Activated CD8-positive, alpha-beta T cell treated with anti-CD3 and anti-CD28 coated beads, Interleukin-2, amount 10 ng/mL, durations not matched to agents 7 days and 5 days (primary cell): Measurements from ENCODE around the gene MFRP. TPM values are rescaled to one million over a fixed set of nuclear protein-coding genes. Genes with fewer than 3 reads are reported as not detected.

Experiments used
- ATAC-seq: fragments of 150-1000 bp; cut with Tn5 transposase; one replicate; pipeline ENCODE4 v1.10.0; 2021; ENCODE audit warnings: moderate library complexity
- CTCF ChIA-PET: fragments of 350-600 bp; sonication (Branson Sonifier 250); formaldehyde crosslinking; loops from one replicate; lab custom pipeline; 2021; ENCODE audit warnings: antibody characterized with exemption; lab: Charles Lee
- POLR2A ChIA-PET: fragments of 350-600 bp; sonication (Branson Sonifier 250); formaldehyde crosslinking; loops from one replicate; lab custom pipeline; 2021; ENCODE audit warnings: antibody characterized with exemption; lab: Charles Lee
- DNase-seq: peaks from one replicate; pipeline ENCODE4 v3.0.0-alpha.2; 2020
- H3K27ac Mint-ChIP-seq: one replicate; pipeline ENCODE4 v1.8.0; 2021; ENCODE audit warnings: mild to moderate bottlenecking, mixed read lengths
- H3K27me3 Mint-ChIP-seq: one replicate; pipeline ENCODE4 v1.8.0; 2021; ENCODE audit warnings: low read depth, mixed read lengths
- H3K36me3 Mint-ChIP-seq: one replicate; pipeline ENCODE4 v1.8.0; 2021; ENCODE audit warnings: low read depth, mixed read lengths
- H3K4me1 Mint-ChIP-seq: one replicate; pipeline ENCODE4 v1.8.0; 2021; ENCODE audit warnings: low read depth, mixed read lengths
- H3K4me3 Mint-ChIP-seq: one replicate; pipeline ENCODE4 v1.8.0; 2021; ENCODE audit warnings: mild to moderate bottlenecking, mixed read lengths
- H3K9me3 Mint-ChIP-seq: one replicate; pipeline ENCODE4 v1.8.0; 2022; ENCODE audit warnings: mixed read lengths; ENCODE audit not compliant: insufficient read depth
- microRNA-seq: library from miRNA; unstranded; fragments of <30 nt; microRNA quantifications from one replicate; pipeline ENCODE4 v1.2.0, GENCODE V29; 2022
- total RNA-seq, 2 experiments: library from RNA; stranded (reverse); gene quantifications; one replicate each; pipeline ENCODE4 v1.2.3, GENCODE V29; 2021

Gene MFRP
- total RNA-seq, 2 experiments from 2014 or later, result not detected

DNA sequence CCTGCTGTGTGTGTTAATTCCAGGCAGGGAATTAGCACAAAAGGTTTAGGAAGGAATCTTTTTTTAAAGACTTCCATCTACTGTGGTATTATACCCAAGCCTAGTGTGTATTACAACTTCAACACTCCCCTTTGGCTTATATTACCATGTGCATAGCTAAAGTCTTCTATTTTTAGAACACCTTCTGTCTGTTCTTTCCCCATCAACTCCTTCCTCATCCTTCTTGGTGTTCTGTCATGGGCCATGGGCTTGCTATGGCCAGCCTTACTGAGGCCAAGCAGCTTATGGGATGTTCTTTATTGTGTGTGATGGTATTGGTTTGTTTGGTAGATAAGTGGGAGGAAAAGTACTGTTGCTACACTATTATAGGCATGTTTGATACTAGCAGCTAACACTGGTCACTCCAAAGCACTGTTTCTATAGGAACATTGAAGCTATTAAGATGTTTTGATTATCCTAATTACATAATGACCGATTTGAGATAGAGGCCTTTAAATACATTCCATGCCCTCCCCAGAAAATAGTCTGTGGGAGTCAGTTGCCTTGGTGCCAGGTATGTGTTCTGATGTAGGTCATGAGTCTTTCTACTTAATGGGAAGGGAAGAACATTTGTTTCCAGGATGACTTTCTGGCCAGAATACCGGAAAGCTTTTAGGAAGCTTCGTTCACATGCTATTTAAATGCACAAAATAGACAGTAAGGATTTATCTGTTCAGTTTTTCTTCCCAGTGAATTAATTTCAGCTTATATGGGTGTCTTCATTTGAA lies 46.1 kb downstream of the MFRP start:
- no peak overlapping the region for H3K4me3 Mint-ChIP-seq
- no peaks in the 10 kb centered on the region for H3K27me3 Mint-ChIP-seq
- H3K36me3 Mint-ChIP-seq, result peaks cover 66% of the 10 kb centered on the region
- no peak overlapping the region for H3K27ac Mint-ChIP-seq
- DNase-seq (no peak), ATAC-seq (no peak)
- ChIA-PET CTCF (interaction anchor here (0.8 to 4.2 kb wide), 7 partner anchors 16 to 38 kb away, joined by 3 to 25 read pairs (median 5); no protein-coding TSS in a partner anchor), POLR2A (interaction anchor here (1.6 kb wide), 1 partner anchor 21 kb away, joined by 7 read pairs; no protein-coding TSS in a partner anchor)
- H3K4me1 Mint-ChIP-seq, result peaks cover 7% of the 10 kb centered on the region
- H3K9me3 Mint-ChIP-seq, result no peaks in the 10 kb centered on the region

DNA sequence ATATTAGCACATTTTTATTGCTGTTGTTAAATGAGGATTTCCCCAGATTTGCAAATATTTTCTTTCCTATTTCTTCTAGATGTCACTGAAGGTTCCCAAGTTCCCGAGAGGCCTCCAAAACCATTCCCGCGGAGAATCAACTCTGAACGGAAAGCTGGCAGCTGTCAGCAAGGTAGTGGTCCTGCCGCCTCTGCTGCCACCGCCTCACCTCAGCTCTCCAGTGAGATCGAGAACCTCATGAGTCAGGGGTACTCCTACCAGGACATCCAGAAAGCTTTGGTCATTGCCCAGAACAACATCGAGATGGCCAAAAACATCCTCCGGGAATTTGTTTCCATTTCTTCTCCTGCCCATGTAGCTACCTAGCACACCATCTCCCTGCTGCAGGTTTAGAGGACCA lies 47.1 kb downstream of the MFRP start:
- Mint-ChIP-seq H3K4me3 (no peak overlapping the region), H3K36me3 (peaks cover 62% of the 10 kb centered on the region), H3K9me3 (no peaks in the 10 kb centered on the region), H3K4me1 (no peaks in the 10 kb centered on the region), H3K27ac (no peak overlapping the region), H3K27me3 (no peaks in the 10 kb centered on the region)
- ChIA-PET CTCF (interaction anchor here (0.7 to 4.2 kb wide), 5 partner anchors 16 to 39 kb away, joined by 3 to 25 read pairs (median 4); no protein-coding TSS in a partner anchor), POLR2A (interaction anchor here (1.6 kb wide), 1 partner anchor 22 kb away, joined by 7 read pairs; no protein-coding TSS in a partner anchor)
- ATAC-seq (no peak), DNase-seq (no peak)

DNA sequence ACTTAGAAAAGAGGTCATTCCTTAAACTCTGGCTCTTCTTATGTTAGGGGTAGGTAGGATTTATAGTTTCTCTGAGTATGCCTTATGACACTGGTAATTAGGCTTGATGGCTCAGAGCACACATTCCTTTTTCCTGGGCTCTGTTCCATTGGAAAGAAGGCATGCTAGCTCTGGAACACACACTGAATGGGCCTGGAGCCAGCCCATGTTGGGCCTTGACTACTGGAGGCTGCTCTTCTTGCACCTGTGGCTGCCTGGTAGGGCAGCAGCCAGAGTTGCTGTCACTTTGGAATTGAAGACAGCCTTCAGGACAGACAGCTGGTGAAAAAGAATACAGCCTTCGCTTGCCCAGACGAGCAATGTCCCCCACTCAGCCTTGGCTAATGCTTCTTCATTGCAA lies 47.8 kb downstream of the MFRP start:
- no peaks in the 10 kb centered on the region for H3K9me3 Mint-ChIP-seq
- POLR2A ChIA-PET, result no interaction called here
- H3K4me1 Mint-ChIP-seq, result no peaks in the 10 kb centered on the region
- CTCF ChIA-PET, result interaction anchor here (1.3 kb wide), 1 partner anchor 16 kb away, joined by 3 read pairs; no protein-coding TSS in a partner anchor
- ATAC-seq (no peak), DNase-seq (no peak)
- no peaks in the 10 kb centered on the region for H3K27me3 Mint-ChIP-seq
- no peak overlapping the region for H3K27ac Mint-ChIP-seq
- H3K4me3 Mint-ChIP-seq, result no peak overlapping the region
- peaks cover 62% of the 10 kb centered on the region for H3K36me3 Mint-ChIP-seq

DNA sequence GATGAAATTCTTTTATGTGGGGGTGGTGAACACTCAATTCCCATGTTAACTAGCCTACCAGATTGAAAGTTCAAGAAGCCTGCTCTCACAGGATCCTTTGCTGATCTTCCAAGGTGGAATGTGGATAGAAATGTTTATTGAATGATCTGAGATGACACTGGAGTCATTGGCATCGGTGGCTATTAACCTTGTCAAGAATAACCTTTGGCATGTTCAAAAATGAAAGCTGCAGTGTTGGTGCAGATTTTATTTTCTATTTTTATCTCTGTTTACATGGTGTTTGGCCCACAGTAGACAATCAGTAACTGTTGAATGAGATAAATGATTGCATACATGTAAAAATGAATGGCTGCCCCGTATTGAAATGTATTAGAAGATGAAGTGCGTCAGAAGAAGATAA lies 48.6 kb downstream of the MFRP start:
- Mint-ChIP-seq H3K27me3 (no peaks in the 10 kb centered on the region), H3K4me3 (no peak overlapping the region), H3K36me3 (peaks cover 57% of the 10 kb centered on the region), H3K4me1 (no peaks in the 10 kb centered on the region), H3K9me3 (no peaks in the 10 kb centered on the region), H3K27ac (no peak overlapping the region)
- ATAC-seq (no peak), DNase-seq (no peak)
- ChIA-PET CTCF (interaction anchor here (0.7 to 1.4 kb wide), 6 partner anchors 10 to 102 kb away, joined by 3 to 5 read pairs (median 3); no protein-coding TSS in a partner anchor), POLR2A (no interaction called here)

DNA sequence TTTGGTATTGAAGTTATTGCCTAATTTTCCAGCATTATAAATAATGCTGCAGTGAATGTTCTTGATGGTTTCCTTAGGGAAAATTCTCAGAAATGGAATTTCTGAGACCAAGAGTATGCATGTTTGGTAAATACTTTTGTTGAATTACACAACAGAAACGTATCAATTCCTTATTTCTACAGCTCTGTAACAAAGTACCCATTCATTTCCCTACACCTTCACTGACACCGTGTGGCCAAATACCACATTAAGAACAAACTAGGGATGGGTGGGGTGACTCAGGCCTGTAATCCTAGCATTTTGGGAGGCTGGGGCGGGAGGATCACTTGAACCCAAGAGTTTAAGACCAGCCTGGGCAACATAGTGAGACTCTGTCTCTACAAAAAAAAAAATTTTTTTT lies 51.3 kb downstream of the MFRP start:
- no peak for DNase-seq
- Mint-ChIP-seq H3K4me1 (no peaks in the 10 kb centered on the region), H3K4me3 (no peak overlapping the region), H3K9me3 (no peaks in the 10 kb centered on the region), H3K36me3 (peaks cover 47% of the 10 kb centered on the region), H3K27ac (no peak overlapping the region), H3K27me3 (no peaks in the 10 kb centered on the region)
- CTCF ChIA-PET, result interaction anchor here (1.0 kb wide), 1 partner anchor 200 kb away, joined by 3 read pairs; a partner anchor contains a TSS
- ATAC-seq, result no peak
- POLR2A ChIA-PET, result no interaction called here

DNA sequence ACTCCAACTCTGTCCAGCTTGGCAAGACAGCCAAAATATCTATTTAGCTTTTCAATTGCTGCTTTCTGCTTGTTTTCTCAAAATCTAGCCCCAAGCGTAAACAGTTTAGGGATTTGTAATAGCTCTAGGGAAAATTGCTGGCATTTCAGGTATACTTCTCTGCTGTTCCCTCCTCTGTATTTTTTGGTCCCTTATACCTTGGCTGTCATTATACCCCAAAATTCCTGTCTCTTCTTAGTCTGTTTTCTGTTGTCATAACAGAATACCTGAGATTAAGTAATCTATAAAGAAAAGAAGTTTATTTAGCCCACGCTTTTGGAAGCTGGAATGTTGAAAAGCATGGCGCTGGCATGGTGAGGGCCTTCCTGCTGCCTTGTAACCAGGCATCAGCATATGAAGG lies 53.0 kb downstream of the MFRP start:
- no peaks in the 10 kb centered on the region for H3K4me1 Mint-ChIP-seq
- no peaks in the 10 kb centered on the region for H3K27me3 Mint-ChIP-seq
- ChIA-PET CTCF (interaction anchor here (1.0 kb wide), 1 partner anchor 27 kb away, joined by 3 read pairs; no protein-coding TSS in a partner anchor), POLR2A (no interaction called here)
- peaks cover 40% of the 10 kb centered on the region for H3K36me3 Mint-ChIP-seq
- no peak overlapping the region for H3K4me3 Mint-ChIP-seq
- DNase-seq (no peak), ATAC-seq (no peak)
- H3K27ac Mint-ChIP-seq, result no peak overlapping the region
- no peaks in the 10 kb centered on the region for H3K9me3 Mint-ChIP-seq

DNA sequence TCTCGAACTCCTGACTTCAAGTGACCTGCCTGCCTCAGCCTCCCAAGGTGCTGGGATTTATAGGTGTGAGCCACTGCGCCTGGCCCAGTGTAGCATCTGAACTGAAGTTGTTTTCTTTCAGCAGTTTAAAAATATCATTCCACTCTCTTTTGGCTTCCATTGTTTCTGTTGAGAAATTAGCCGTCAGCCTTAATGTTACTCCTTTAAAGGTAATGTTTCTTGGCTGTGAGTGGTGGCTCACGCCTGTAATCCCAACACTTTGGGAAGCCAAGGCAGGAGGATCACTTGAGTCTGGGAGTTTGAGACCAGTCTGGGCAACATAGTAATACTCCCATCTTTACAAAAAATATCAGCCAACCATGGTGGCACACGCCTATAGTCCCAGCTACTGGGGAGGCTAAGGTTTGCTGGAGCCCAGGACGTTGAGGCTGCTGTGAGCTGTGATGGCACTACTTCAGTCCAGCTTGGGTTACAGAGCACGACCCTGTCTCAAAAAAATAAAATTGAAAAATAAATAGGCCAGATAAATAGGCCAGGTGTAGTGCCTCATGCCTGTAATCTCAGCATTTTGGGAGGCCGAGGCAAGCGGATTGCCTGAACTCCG lies 55.5 kb downstream of the MFRP start:
- POLR2A ChIA-PET, result interaction anchor here (1.8 kb wide), 1 partner anchor 85 kb away, joined by 4 read pairs; the partner anchor contains the start of gene CBL
- H3K36me3 Mint-ChIP-seq, result peaks cover 44% of the 10 kb centered on the region
- H3K27ac Mint-ChIP-seq, result no peak overlapping the region
- no peak for DNase-seq
- no peaks in the 10 kb centered on the region for H3K4me1 Mint-ChIP-seq
- H3K27me3 Mint-ChIP-seq, result no peaks in the 10 kb centered on the region
- ATAC-seq, result no peak
- CTCF ChIA-PET, result interaction anchor here (0.9 to 1.2 kb wide), 3 partner anchors 15 to 95 kb away, joined by 3 to 4 read pairs (median 3); no protein-coding TSS in a partner anchor
- no peak overlapping the region for H3K4me3 Mint-ChIP-seq
- H3K9me3 Mint-ChIP-seq, result no peaks in the 10 kb centered on the region

Small RNAs within 50 kb of the gene (microRNA-seq; reads per million reads assigned to microRNA genes)
- gene MIR6756, result not detected

Other genes with a start within 250 kb of the MFRP start
- 10 to 100 TPM; 52.5 to 57.7 TPM for gene DPAGT1, start 244.9 kb downstream of the MFRP start, total RNA-seq
- gene C2CD2L, start 239.4 kb downstream of the MFRP start, total RNA-seq, result 10 to 100 TPM; 33.2 to 35.2 TPM
- 10 to 100 TPM; 36.1 to 40.9 TPM for gene HINFP, start 225.1 kb downstream of the MFRP start, total RNA-seq
- gene ABCG4, start 197.7 kb downstream of the MFRP start, total RNA-seq, result under 1 TPM in 1 of 2 experiments, not detected in 1; 0.18 TPM
- 10 to 100 TPM; 24.6 to 24.8 TPM for gene NLRX1, start 178.0 kb downstream of the MFRP start, total RNA-seq
- under 1 TPM; 0.18 to 0.63 TPM for gene NHERF4, start 161.2 kb downstream of the MFRP start, total RNA-seq
- 10 to 100 TPM; 43.6 to 43.7 TPM for gene CBL, start 140.4 kb downstream of the MFRP start, total RNA-seq
- 1 to 10 TPM; 2.9 to 4.4 TPM for gene MCAM, start 29.6 kb downstream of the MFRP start, total RNA-seq
- 10 to 100 TPM; 40.5 to 41.8 TPM for gene RNF26, start 12.2 kb downstream of the MFRP start, total RNA-seq
- gene C1QTNF5, start 5.8 kb downstream of the MFRP start, total RNA-seq, result not detected
- under 1 TPM; 0.55 to 0.68 TPM for gene USP2, start 35.0 kb upstream of the MFRP start, total RNA-seq
- not detected for gene THY1, start 76.5 kb upstream of the MFRP start, total RNA-seq